ENCODE measurements around the gene PNP. TPM values are rescaled to one million over a fixed set of nuclear protein-coding genes. Genes with fewer than 3 reads are reported as not detected.

PNP gene
- total and polyA plus RNA-seq, 2 experiments from 2014 or later, result 24.6 to 39.6 TPM

DNA sequence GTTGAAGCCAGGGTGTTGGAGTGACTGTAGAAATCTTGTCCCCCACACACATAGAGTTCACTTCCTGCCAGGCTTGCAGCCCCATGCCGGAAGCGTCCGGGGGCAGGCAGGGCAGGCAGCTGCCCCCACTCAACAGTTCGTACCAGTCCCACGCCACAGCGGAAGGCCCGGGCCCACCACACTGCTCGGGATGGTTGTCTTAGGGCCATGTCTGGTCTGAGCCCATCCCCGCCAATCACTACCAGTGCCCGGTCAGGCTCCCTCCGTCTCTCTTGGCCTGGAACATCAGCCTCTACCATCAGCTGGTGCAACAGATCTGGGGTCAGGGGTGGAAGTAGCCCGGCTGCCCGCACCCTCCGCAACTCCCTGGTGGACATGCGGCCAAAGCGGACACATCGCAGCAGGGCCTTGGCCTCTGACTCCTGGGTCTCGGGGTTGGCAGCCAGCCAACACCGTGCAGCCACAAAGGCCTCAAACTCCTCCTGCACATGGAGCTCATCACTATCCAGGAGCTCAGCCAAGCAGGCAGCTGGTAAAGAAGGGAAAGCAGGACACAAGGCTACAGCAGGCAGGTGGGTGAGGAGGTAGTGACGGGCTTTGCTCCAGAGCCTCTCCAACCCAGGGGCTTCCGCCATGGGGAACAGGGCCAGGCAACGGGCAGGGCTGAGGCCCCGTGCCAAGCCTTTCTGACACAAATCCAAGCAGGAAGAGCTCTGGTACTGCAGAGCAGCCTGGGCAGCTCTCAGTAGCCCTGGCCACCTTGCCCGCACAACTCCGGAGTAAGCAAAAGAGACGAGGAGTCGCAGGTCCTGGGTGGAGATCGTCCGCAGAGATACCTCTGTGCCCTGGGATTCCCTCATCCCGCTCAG is 39.2 kb upstream of the PNP start:
- Histone ChIP-seq H3K9me3 (ENCODE audit: low read depth) (no peaks in the 10 kb centered on the region), H3K9ac (no peak overlapping the region), H3K36me3 (ENCODE audit: low read depth) (no peaks in the 10 kb centered on the region), H3K27ac (no peak overlapping the region), H2AFZ (no peak overlapping the region), H3K4me3 (no peak overlapping the region), H3K9me2 (ENCODE audit: insufficient read depth) (no peaks in the 10 kb centered on the region), H3F3A (ENCODE audit: insufficient read depth) (no peaks in the 10 kb centered on the region), H4K20me1 (ENCODE audit: insufficient read depth) (no peaks in the 10 kb centered on the region), H3K4me1 (ENCODE audit: insufficient read depth) (no peaks in the 10 kb centered on the region), H3K4me2 (ENCODE audit: unreplicated experiment) (no peak overlapping the region), H3K27me3 (replicated peaks; ENCODE audit: insufficient read depth) (no peaks in the 10 kb centered on the region), H3K79me2 (ENCODE audit: insufficient read depth) (no peaks in the 10 kb centered on the region)
- in situ Hi-C loops (cut with MboI), result no loop called here
- 77 to 78% methylated on average over 29 of the region's 30 CpGs for WGBS, 2 experiments (ENCODE audit: low coverage in 1 of 2, low lambda C conversion rate in 2 of 2, missing lambda C conversion rate in 2 of 2)
- DNase-seq, result no peak
- TF ChIP-seq EZH2phosphoT487 (IDR thresholded peaks at IDR 0.05; ENCODE audit: insufficient read depth, low read depth) (no peak), EZH2 (IDR thresholded peaks at IDR 0.05; ENCODE audit: insufficient read depth, poor library complexity, severe bottlenecking) (no peak)

- Histone ChIP-seq H3K27ac (no peak overlapping the region), H4K20me1 (ENCODE audit: insufficient read depth) (no peaks in the 10 kb centered on the region), H3K4me3 (no peak overlapping the region; the same call in 1 of the 2 replicates), H3K36me3 (ENCODE audit: low read depth) (no peaks in the 10 kb centered on the region), H3K4me1 (ENCODE audit: insufficient read depth) (peaks cover 9% of the 10 kb centered on the region), H3K9ac (no peak overlapping the region), H3K4me2 (ENCODE audit: unreplicated experiment) (peak overlapping the region; percentile 9), H3K9me2 (ENCODE audit: insufficient read depth) (no peaks in the 10 kb centered on the region), H3F3A (ENCODE audit: insufficient read depth) (no peaks in the 10 kb centered on the region), H2AFZ (peak overlapping the region; percentile 63), H3K27me3 (replicated peaks; ENCODE audit: insufficient read depth) (no peaks in the 10 kb centered on the region), H3K9me3 (ENCODE audit: low read depth) (no peaks in the 10 kb centered on the region), H3K79me2 (ENCODE audit: insufficient read depth) (no peaks in the 10 kb centered on the region)
- in situ Hi-C loops (cut with MboI), result no loop called here
- WGBS, 2 experiments (ENCODE audit: low coverage in 1 of 2, low lambda C conversion rate in 2 of 2, missing lambda C conversion rate in 2 of 2), result 30 to 31% methylated on average over 34 to 44 of the region's 44 CpGs
- TF ChIP-seq EZH2phosphoT487 (IDR thresholded peaks at IDR 0.05; ENCODE audit: insufficient read depth, low read depth) (no peak), EZH2 (IDR thresholded peaks at IDR 0.05; ENCODE audit: insufficient read depth, poor library complexity, severe bottlenecking) (no peak)
- no peak for DNase-seq
These were observed 34.3 kb upstream of the PNP start for GRCh38 chr14:20434701-20435581.

- H3K9me3 ChIP-seq (ENCODE audit: low read depth), result no peaks in the 10 kb centered on the region
- no peak within 1 kb of the TSS for H3K9ac ChIP-seq
- in situ Hi-C loops (cut with MboI), result no loop called here
- H3F3A ChIP-seq (ENCODE audit: insufficient read depth), result no peaks in the 10 kb centered on the region
- peak within 1 kb of the TSS; percentile 63 for H2AFZ ChIP-seq
- H3K27me3 ChIP-seq (replicated peaks; ENCODE audit: insufficient read depth), result no peaks in the 10 kb centered on the region
- no peak for DNase-seq
- H3K79me2 ChIP-seq (ENCODE audit: insufficient read depth), result no peaks in the 10 kb centered on the region
- no peaks in the 10 kb centered on the region for H4K20me1 ChIP-seq (ENCODE audit: insufficient read depth)
- no peaks in the 10 kb centered on the region for H3K36me3 ChIP-seq (ENCODE audit: low read depth)
- no peak for TF ChIP-seq EZH2phosphoT487 (IDR thresholded peaks at IDR 0.05; ENCODE audit: insufficient read depth, low read depth)
- no peak for TF ChIP-seq EZH2 (IDR thresholded peaks at IDR 0.05; ENCODE audit: insufficient read depth, poor library complexity, severe bottlenecking)
- H3K27ac ChIP-seq, result peak within 1 kb of the TSS; percentile 53
- H3K4me2 ChIP-seq (ENCODE audit: unreplicated experiment), result peak within 1 kb of the TSS; percentile 31
- 75 to 77% methylated on average over 17 of the region's 17 CpGs for WGBS, 2 experiments (ENCODE audit: low coverage in 1 of 2, low lambda C conversion rate in 2 of 2, missing lambda C conversion rate in 2 of 2)
- H3K9me2 ChIP-seq (ENCODE audit: insufficient read depth), result no peaks in the 10 kb centered on the region
- no peak within 1 kb of the TSS; the same call in 1 of the 2 replicates for H3K4me3 ChIP-seq
- H3K4me1 ChIP-seq (ENCODE audit: insufficient read depth), result peaks cover 9% of the 10 kb centered on the region
These were observed 33.4 kb upstream of the PNP start, which contains the start of gene KLHL33 for GRCh38 chr14:20435582-20436362. Gene KLHL33 (minus strand): TSS chr14:20436166. CDS start chr14:20435811, 355 bp downstream.

DNA sequence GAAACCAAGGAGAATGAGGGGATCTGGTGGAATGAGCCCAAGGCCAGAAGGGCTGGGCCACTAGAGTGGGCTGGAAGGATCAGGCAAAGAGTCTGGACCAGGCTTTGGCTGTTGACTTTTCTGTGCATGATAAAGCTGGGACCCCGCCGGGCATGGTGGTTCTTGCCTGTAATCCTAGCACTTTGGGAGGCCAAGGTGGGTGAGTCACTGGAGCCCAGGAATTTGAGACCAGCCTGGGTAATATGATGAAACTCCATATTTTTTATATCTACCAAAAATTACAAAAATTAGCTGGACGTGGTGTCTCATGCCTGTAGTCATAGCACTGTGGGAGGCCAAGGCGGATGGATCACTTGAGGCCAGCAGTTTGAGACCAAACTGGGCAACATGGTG is 32.8 kb upstream of the PNP start:
- peak; percentile 77 for DNase-seq

More for the DNA sequence above, 32.8 kb upstream of the PNP start:
- no peak overlapping the region for H3K9ac ChIP-seq
- H3K4me3 ChIP-seq, result no peak overlapping the region
- H3K27ac ChIP-seq, result peak overlapping the region; percentile 53
- H4K20me1 ChIP-seq (ENCODE audit: insufficient read depth), result no peaks in the 10 kb centered on the region
- no peaks in the 10 kb centered on the region for H3K36me3 ChIP-seq (ENCODE audit: low read depth)
- H3K9me2 ChIP-seq (ENCODE audit: insufficient read depth), result no peaks in the 10 kb centered on the region
- no peaks in the 10 kb centered on the region for H3K9me3 ChIP-seq (ENCODE audit: low read depth)
- WGBS, 2 experiments (ENCODE audit: low coverage in 1 of 2, low lambda C conversion rate in 2 of 2, missing lambda C conversion rate in 2 of 2), result 56 to 57% methylated on average over 4 of the region's 4 CpGs
- no peak for TF ChIP-seq EZH2phosphoT487 (IDR thresholded peaks at IDR 0.05; ENCODE audit: insufficient read depth, low read depth)
- TF ChIP-seq EZH2 (IDR thresholded peaks at IDR 0.05; ENCODE audit: insufficient read depth, poor library complexity, severe bottlenecking), result no peak
- H3K27me3 ChIP-seq (replicated peaks; ENCODE audit: insufficient read depth), result no peaks in the 10 kb centered on the region
- H3K79me2 ChIP-seq (ENCODE audit: insufficient read depth), result no peaks in the 10 kb centered on the region
- no peaks in the 10 kb centered on the region for H3F3A ChIP-seq (ENCODE audit: insufficient read depth)
- in situ Hi-C loops (cut with MboI), result no loop called here
- H3K4me1 ChIP-seq (ENCODE audit: insufficient read depth), result peaks cover 9% of the 10 kb centered on the region
- no peak overlapping the region for H2AFZ ChIP-seq
- H3K4me2 ChIP-seq (ENCODE audit: unreplicated experiment), result peak overlapping the region; percentile 31
